Adrenal gland (tissue), 12 donors: ENCODE results near the gene TMEM108. TPM values are rescaled to one million over a fixed set of nuclear protein-coding genes. Genes with fewer than 3 reads are reported as not detected.

Source experiments
- DNase-seq, 7 donors: peaks; one replicate each; pipeline ENCODE4 v3.0.0-alpha.2; 2019 to 2020
- H3K27ac ChIP-seq, 5 donors: fragments of 200-600 bp; sonication (generic) in 4 of 5; 1 replicate in 3 of 5; 2 replicates in 2 of 5; pipeline versions ENCODE4 v1.5.1 to v1.8.0; 2016 to 2020; ENCODE audit warnings: mild to moderate bottlenecking in 1 of 5
- H3K27me3 ChIP-seq: fragments of 200-600 bp; 2 replicates; pipeline ENCODE4 v1.8.0; 2021
- H3K36me3 ChIP-seq, 2 donors: fragments of 200-600 bp; replicated peaks in 1 of 2; 1 replicate in 1 of 2; 2 replicates in 1 of 2; pipeline versions ENCODE4 v1.5.1 to v1.8.0; 2018 to 2022
- H3K4me1 ChIP-seq, 2 donors: fragments of 200-600 bp; replicated peaks in 1 of 2; 1 replicate in 1 of 2; 2 replicates in 1 of 2; pipeline versions ENCODE4 v1.5.1 to v1.8.0; 2018 to 2021
- H3K4me3 ChIP-seq, 4 donors: fragments of 200-600 bp; sonication (generic) in 3 of 4; one replicate each; pipeline ENCODE4 v1.5.1; 2016 to 2018
- H3K9me3 ChIP-seq, 3 donors: fragments of 200-600 bp; sonication (generic) in 1 of 3; replicated peaks in 1 of 3; 1 replicate in 2 of 3; 2 replicates in 1 of 3; pipeline versions ENCODE4 v1.5.1 to v1.8.0; 2016 to 2021
- CTCF ChIP-seq, 6 experiments: fragments of 450-650 bp in 4 of 6; fragments of 200-600 bp in 2 of 6; sonication (generic) in 1 of 6; IDR thresholded peaks; 1 replicate in 5 of 6; 2 replicates in 1 of 6; pipeline versions ENCODE4 v1.5.1 to v1.8.0; 2016 to 2021; ENCODE audit warnings: antibody characterized with exemption in 6 of 6, mild to moderate bottlenecking in 2 of 6, moderate library complexity in 1 of 6
- POLR2A ChIP-seq, 2 donors: fragments of 450-650 bp; IDR thresholded peaks; one replicate each; pipeline ENCODE4 v1.6.1; 2017; ENCODE audit warnings: antibody characterized with exemption in 2 of 2, mild to moderate bottlenecking in 2 of 2, moderate library complexity in 1 of 2
- WGBS, 4 donors: extraction: QIAGEN DNeasy Blood & Tissue Kit in 2 of 4; methylation state at CpG; one replicate each; pipeline versions ENCODE4 v1.1.5 to v1.1.7; 2013 to 2017; 5-methylcytosine and 5-hydroxymethylcytosine counted together
- intact Hi-C, 2 donors: fragments of 100-400 bp; cut with DNase I; formaldehyde crosslinking; loops; one replicate each; pipeline versions ENCODE4 v1.14.1 to v1.15.0; 2022 to 2023
- polyA plus RNA-seq, 3 donors: library from polyadenylated mRNA; stranded (reverse); fragments of 200-250 nt in 2 of 3; fragments of 350-450 nt in 1 of 3; fragmentation: Illumina TruSeq in 1 of 3; extraction: RNeasy Lipid Tissue Mini Kit (QIAGEN cat#74804) in 1 of 3; gene quantifications; one replicate each; pipeline ENCODE4 v1.2.3, GENCODE V29; 2013 to 2014
- total RNA-seq, 9 donors: library from RNA; depleted of rRNA in 4 of 9; stranded (reverse); fragments of >200 nt in 4 of 9; fragments of 120-200 nt in 1 of 9; fragmentation: NEBNext Ultra II Directional in 1 of 9; extraction: Animal tissue kit (Norgen Biotek cat#: 25700) in 1 of 9; gene quantifications; one replicate each; pipeline versions ENCODE4 v1.1.0 to v1.2.4, GENCODE V29; 2013 to 2023
- donor health status: healthy with polysubstance abuse.
- donor health status: Bipolar disorder and iron deficiency.
- donor health status: DM: yes; HTN: yes; CAD: no.
- donor health status: DM: no; HTN: no; CAD: no.
- donor health status: DM: no; HTN: no; CAD: no.
- donor health status: DM: yes; HTN: yes; CAD: no.

The TMEM108 gene
- total and polyA plus RNA-seq, 12 donors, result 0.67 to 38.0 (median 14.8) TPM

- intact Hi-C loops, result no loop called here
- Histone ChIP-seq H3K36me3 (no peaks in the 10 kb centered on the region), H3K4me3 (no peak overlapping the region), H3K27me3 (no peaks in the 10 kb centered on the region), H3K27ac (no peak overlapping the region), H3K9me3 (no peaks in the 10 kb centered on the region), H3K4me1 (no peaks in the 10 kb centered on the region)
- no peak for DNase-seq
- TF ChIP-seq POLR2A (IDR thresholded peaks at IDR 0.05), result no peak
- TF ChIP-seq CTCF (IDR thresholded peaks at IDR 0.05), result no peak
- 86 to 90% (median 87%) methylated on average over 4 of the region's 4 CpGs for WGBS, 4 donors
Observed at GRCh38 chr3:133354721-133355120, 316.5 kb downstream of the TMEM108 start.

GRCh38 chr3:133360476-133360875 is 322.3 kb downstream of the TMEM108 start:
- whole genome bisulfite sequencing, 4 donors, result 86 to 95% (median 91%) methylated on average over 2 of the region's 2 CpGs
- H3K27ac ChIP-seq, result no peak overlapping the region
- no peaks in the 10 kb centered on the region for H3K9me3 ChIP-seq
- no peak overlapping the region for H3K4me3 ChIP-seq
- DNase-seq, result no peak
- H3K36me3 ChIP-seq, result no peaks in the 10 kb centered on the region
- H3K4me1 ChIP-seq, result no peaks in the 10 kb centered on the region
- H3K27me3 ChIP-seq, result no peaks in the 10 kb centered on the region
- intact Hi-C loops, result no loop called here
- no peak for TF ChIP-seq CTCF (IDR thresholded peaks at IDR 0.05)
- no peak for TF ChIP-seq POLR2A (IDR thresholded peaks at IDR 0.05)

- Histone ChIP-seq H3K4me1 (no peaks in the 10 kb centered on the region), H3K4me3 (no peak overlapping the region), H3K27ac (no peak overlapping the region), H3K27me3 (no peaks in the 10 kb centered on the region), H3K9me3 (no peaks in the 10 kb centered on the region), H3K36me3 (no peaks in the 10 kb centered on the region)
- WGBS, 4 donors, result 91 to 97% (median 96%) methylated on average over 2 of the region's 2 CpGs
- intact Hi-C loops, result no loop called here
- TF ChIP-seq POLR2A (IDR thresholded peaks at IDR 0.05) (no peak), CTCF (IDR thresholded peaks at IDR 0.05) (no peak)
- DNase-seq, result no peak
Observed at GRCh38 chr3:133361011-133361410, 322.8 kb downstream of the TMEM108 start.

GRCh38 chr3:133361435-133361834 is 323.2 kb downstream of the TMEM108 start:
- no peak overlapping the region for H3K4me3 ChIP-seq
- 74 to 88% (median 83%) methylated on average over 4 of the region's 4 CpGs for WGBS, 4 donors
- H3K4me1 ChIP-seq, result no peaks in the 10 kb centered on the region
- no peaks in the 10 kb centered on the region for H3K27me3 ChIP-seq
- no peak for TF ChIP-seq POLR2A (IDR thresholded peaks at IDR 0.05)
- TF ChIP-seq CTCF (IDR thresholded peaks at IDR 0.05), result no peak
- no peak overlapping the region for H3K27ac ChIP-seq
- no peaks in the 10 kb centered on the region for H3K9me3 ChIP-seq
- no peaks in the 10 kb centered on the region for H3K36me3 ChIP-seq
- intact Hi-C loops, result no loop called here
- DNase-seq, result no peak
